Stimulated activated CD8-positive, alpha-beta memory T cell treated with anti-CD3 and anti-CD28 coated beads, Interleukin-15, amount 100 ng/mL, for 4 hours (primary cell): ENCODE results near the gene CFP.
"Not testable (repeated sequence)": the region's sequence is repeated elsewhere in the genome, so short reads cannot be mapped to it uniquely, and the experiment has no call there.

Experiments
- DNase-seq, 2 donors: peaks; one replicate each; pipeline ENCODE4 v3.0.0-alpha.2; 2020; ENCODE audit warnings: low read depth in 2 of 2

The CFP gene

DNA sequence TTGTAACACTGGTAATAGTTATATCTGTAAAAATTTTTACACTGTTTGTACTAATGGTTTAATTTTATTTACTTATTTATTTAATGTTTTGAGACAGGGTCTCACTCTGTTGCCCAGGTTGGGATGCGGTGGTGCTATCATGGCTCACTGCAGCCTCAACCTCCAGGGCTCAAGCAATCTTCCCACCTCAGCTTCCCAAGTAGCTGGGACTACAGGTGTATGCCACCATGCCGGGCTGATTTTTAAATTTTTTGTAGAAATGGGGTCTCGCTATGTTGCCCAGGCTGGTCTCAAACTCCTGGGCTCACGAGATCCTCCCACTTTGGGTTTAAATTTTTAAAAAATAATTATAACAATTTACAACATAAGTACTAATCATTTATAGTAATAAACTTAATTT lies 26.6 kb downstream of the CFP start:
- not testable (repeated sequence) for DNase-seq

DNA sequence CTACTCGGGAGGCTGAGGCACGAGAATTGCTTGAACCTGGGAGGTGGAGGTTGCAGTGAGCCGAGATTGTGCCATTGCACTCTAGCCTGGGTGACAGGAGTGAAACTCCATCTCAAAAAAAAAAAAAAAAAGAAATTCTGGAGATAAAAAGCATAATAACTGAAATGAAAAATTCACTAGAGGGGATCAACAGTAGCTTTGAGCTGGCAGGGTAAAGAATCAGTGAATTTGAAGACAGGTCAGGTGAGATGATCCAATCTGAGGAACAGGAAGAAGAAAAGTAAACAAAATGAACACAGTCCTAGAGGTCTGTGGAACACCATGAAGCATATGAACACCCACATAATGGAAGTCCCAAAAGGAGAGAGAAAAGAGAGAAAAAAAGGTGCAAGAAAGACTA lies 32.5 kb downstream of the CFP start:
- no peak for DNase-seq

DNA sequence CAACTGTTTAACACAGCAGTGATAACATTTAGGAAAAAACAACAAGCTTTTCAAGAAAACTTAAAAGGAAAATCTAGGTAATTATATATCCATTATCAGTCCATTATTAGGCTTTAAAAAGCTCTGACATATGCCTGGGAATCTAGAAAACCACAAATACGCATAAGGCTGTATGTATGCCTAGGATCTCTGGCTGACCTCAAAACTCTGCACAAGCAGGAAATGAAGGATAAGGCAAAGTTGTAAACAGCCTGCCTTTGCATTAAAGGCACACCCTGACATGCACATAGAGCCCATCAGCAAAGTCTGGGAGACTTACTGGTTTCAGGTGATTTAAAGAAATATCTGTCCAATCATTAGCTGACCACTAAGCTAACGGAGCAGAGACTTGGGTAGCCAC lies 33.5 kb downstream of the CFP start:
- DNase-seq, result no peak

DNA sequence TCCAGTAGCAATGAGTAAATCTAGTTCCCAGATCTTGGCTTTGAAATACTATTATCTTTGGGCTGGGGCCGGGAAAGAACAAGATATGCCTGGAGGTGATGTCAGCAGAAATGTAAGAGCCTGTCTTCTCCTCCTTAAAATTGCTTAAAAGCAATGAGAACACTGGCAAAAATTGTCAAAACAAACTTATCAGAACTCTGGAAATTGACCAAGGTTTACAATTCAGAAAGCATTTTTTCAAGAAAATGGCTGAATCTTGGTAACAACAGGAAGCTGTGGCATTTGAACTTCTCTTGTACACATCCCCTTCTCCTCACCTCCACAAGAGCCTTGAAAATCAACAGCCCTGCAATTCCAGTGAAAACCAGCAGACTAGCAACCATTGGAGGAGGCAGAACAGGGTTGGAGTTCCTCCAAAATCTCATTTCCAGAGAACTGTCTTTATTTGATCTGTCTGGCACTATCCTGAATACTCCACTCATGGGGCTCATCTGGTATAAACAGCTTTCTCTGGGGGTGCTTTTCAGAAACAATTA lies 33.9 kb downstream of the CFP start:
- no peak for DNase-seq

DNA sequence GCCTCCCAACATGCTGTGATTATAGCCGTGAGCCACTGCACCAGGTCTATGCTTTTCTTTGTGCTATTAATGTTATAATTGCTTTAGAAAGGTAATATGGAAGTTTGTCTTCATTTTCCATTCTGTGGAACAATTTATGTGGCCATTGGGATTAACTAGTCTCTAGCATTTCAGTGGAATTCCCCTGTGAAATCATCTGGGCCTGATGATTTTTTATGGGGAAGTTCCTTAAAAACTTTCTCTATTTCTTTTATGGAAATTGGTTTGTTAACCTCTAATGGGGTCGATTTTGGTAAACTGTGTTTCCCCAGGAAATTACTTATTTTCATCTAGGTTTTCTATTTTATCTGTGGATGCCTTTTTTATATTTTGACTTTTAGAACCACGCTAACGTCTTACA lies 36.2 kb downstream of the CFP start:
- no peak for DNase-seq

DNA sequence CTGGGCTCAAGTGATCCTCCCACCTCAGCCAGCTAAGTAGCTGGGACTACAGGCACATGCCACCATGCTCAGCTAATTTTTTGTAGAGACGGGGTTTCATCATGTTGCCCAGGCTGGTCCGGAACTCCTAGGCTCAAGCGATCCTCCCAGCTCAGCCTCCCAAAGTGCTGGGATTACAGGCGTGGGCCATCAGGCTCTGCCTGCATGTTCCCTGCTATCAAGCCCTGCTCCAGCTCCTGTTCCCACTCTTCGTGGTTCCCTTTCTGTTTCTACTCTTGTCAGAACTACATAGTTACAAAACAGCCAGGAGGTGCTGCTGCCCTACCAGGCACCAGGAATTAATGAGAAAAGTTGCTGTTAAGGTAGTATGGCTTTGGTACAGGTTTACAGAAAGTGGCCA lies 38.7 kb downstream of the CFP start:
- no peak for DNase-seq

DNA sequence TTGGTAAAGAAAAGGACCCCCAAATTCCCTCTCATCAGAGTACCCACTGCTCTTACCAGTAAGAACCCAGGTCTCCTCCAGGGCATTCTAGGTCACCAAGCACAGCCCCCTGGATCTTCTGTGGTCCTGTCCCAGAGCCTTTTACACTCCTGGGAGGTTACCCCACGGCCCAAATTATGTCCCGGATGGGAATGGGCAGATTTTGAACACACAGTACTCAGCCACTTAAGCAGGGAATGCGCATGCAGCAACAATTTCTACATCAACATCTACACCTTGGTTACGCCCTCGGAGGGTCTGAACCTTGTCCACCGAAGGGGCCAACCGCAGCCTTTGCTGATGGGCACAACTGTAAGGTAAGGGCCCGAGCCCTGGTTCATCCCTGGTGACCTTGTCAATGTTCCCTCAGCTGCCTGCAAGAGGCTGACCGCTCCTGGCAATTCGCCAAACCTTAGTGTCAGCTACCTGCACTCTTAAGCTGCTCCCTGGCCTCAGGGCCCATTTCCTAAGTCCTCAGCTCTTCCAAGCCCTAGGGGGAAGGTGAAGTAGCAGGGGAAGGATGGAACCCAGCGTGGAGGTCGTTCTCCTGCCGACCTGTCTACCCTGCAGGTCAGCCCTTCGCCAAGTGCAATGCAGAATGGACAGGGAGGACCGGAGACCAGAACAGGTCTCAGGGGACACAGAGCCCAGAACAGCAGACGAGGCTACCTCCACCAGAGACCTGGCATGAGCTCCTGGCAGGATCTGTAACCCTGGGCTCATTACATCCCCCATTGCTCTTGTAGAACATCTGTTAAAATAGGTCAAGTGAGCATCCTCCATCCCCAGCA lies 41.6 kb downstream of the CFP start:
- DNase-seq, result no peak

DNA sequence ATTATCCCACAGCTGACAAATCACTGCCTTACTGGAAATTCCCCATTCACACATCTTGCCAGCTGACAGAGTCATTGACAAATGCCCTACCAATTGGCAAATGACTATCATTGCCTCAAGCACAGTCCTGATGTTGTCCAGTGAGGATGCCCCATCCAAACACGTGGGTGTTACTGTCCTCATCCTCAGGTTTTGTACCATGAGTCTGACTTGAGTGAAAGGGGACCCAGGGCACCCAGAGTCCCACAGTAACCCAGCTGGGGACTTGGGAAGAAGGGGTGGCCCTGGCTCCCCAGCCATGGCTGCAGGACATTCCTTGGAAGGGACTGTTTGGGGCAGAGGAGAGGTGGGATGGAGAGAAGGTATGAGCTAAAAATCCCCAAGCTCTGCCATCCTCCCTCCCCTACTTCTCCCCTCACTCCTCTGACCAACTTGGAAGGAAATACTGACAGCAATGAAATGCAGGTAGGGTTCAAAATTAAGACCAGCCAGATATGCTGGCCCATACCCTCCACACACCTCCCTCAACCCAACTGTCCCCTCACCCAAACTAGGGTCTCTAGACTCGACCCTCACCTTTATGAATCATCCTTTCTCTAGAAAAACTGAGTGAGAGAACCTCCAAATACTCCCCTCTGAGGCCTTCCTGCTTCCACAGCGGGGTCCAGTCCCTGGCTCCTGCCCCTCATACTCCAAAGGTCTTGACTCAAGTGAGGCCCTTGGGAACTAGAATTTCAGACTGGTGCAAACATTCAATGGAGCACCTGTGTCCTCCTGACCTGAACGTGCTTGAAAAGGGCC lies 42.4 kb downstream of the CFP start:
- DNase-seq, result no peak

DNA sequence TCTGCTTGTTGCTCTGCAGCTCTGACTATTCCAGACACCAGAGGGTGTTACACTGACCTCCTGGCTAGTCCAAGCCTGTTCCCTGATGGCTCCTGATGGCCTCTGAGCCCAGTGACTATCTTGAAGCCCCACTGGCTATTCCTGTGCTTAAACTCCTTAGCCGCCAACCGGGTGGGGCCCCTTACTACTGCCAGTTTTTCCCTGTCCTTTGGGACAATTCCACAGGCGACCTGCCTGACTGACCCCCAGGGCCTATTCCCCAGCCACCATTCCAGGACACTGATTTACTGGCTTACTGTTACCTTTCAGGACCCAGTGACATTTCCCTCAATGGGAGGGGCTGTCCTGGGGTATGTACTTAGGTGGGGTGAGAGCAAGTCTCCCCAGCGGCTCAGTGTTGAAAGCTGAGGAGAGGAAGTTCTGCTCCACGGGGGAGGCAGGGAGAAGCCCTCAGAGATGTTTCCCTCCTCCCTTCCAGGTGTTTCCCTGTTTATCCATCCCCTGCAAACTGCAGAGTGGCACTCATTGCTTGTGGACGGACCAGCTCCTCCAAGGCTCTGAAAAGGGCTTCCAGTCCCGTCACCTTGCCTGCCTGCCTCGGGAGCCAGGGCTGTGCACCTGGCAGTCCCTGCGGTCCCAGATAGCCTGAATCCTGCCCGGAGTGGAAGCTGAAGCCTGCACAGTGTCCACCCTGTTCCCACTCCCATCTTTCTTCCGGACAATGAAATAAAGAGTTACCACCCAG lies 43.5 kb downstream of the CFP start:
- DNase-seq, result no peak

DNA sequence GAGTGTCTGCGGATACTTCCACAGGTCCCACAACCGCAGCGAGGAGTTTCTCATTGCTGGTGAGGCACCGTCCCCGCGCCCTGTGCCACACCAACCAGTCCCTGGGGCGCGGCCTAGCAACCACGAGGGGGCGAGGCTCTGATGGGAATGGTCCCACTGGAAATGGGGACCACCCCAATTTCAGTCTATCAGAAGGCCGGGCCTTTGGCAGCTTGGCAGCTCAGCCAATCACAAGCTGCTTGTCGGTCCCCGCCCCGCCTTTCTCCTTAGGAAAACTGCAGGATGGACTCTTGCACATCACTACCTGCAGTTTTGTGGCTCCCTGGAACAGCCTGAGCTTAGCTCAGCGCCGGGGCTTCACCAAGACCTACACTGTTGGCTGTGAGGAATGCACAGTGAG lies 44.5 kb downstream of the CFP start:
- no peak for DNase-seq

DNA sequence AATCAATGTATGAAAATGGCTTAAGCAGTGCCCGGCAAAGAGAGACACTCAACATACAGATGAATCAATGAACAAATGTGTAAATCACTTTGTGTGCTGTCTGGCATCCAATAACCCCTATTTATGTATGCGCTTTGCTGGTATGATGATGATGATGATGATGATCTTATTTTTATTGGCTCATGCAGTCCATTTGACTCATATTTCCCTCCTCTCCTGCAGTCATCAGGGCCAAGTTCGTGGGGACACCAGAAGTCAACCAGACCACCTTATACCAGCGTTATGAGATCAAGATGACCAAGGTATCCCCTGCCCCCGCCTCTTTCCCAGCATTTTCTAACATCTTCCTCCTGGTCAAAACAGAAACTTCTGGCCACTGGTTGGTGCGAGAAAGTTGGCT lies 45.0 kb downstream of the CFP start:
- DNase-seq, result no peak

DNA sequence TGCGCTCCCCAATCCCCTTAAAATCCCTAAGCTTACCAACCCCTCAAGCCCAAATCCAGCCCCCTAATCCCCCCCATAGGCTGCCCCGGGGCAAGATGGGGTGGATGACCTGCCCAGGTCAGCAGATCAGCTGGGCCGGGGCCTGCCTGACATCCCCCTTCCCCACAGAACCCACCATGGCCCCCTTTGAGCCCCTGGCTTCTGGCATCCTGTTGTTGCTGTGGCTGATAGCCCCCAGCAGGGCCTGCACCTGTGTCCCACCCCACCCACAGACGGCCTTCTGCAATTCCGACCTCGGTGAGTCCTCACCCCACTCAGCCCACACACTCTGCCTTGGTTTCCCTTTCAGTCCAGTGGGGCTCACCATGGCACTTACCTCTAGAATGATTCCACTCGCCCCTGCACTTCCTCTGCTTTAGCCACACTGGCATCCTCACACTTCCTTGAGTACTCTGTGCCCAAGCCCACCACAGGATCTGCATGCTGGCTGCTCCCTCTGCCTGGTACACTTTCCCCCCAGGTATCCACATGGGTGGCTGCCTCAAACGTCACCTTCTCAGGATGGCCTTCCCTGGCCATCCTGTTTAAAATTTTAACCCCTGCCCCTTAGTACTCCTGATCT lies 46.4 kb downstream of the CFP start:
- no peak for DNase-seq

DNA sequence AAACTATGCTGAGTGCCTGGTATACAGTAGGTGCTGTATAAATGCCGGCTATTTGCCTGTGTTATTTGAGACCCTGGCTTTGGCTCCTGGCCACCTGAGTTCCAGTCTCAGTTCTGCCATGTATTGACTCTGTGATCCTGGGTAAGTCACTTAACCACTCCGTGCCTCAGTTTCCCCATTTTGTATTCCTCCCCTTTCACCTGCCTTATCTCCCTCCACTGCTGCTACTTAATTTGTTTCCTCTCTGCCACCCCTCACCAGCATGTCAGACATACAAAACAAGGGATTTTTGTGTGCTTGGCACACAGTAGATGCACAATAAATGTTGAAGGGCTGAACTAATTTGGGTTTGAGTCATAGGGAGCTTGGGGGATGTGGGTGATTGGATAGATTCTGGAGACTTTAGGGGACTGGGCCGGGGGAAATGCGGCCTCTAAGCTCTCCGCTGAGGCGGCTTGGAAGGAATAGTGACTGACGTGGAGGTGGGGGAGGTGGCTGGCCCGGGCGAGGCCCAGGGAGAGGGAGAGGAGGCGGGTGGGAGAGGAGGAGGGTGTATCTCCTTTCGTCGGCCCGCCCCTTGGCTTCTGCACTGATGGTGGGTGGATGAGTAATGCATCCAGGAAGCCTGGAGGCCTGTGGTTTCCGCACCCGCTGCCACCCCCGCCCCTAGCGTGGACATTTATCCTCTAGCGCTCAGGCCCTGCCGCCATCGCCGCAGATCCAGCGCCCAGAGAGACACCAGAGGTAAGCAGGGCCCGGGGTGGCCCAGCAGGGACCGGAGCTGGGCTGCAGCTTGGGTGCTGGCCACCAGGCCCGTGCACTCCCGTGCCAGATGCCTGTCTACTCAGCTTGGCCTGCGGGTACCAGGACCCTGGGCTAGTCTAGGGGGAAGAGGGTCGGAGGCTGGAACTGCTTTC lies 47.7 kb downstream of the CFP start, which contains the start of gene TIMP1:
Gene TIMP1 (plus strand): TSS at position 706 of the 917 bp plus-strand sequence. CDS start 980 bp downstream, outside the sequence.
- DNase-seq, result peak; percentile 62 to 71

DNA sequence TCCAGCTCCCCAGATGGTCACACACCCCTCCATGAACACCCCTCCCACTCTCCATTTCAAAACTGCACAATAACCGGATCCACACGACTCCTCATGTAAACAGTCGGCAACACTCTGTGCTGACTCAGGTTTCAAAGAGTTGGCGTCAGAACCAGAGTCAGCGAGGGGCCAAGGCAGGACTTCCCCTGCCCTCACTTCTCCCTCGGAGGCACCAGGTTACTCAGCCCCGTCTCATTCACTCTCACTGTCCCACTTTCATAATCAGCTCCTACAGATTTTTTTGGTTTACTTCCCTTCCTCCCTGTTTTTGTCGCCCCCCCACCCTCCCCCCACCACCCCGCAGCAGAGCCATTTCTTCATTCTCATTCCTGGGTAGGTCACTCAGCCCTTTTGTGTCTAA lies 50.2 kb downstream of the CFP start:
- no peak for DNase-seq

DNA sequence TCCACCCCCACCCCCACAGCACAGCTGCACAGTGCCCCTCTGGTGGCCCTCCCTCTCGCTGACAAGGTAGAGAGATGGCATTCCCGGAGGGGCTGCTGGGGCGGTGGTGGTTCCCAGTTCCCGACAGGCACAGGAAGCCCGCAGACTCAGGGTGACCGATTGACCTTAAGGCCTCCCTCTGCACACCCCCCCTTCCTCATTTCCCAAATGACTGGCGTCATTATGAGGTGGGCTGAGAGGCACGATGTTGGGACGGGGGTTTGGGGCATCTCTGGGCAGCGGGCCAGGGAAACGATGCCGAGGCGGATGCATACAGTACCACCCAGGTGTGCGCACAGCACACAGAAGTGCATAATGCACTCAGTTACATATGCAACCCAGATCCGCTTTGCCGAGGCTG lies 51.0 kb downstream of the CFP start:
- no peak for DNase-seq

DNA sequence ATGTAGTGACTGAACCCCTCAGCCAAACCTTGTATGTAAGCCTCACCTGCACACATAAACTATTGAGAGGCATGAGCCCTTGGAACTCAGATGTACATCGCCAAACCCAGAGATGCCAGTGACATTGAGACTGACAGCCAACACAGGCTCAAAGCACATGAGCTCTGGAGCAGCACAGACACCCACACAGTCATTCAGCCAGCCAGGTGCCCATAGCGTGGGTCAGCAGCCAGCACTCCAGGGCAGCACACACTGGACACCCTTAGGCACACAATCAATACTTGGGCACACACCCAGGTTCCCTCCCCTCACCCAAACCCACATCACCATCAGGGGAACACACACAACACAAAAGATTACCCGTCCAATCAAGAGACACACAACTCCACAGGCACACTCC lies 51.8 kb downstream of the CFP start:
- DNase-seq, result no peak

DNA sequence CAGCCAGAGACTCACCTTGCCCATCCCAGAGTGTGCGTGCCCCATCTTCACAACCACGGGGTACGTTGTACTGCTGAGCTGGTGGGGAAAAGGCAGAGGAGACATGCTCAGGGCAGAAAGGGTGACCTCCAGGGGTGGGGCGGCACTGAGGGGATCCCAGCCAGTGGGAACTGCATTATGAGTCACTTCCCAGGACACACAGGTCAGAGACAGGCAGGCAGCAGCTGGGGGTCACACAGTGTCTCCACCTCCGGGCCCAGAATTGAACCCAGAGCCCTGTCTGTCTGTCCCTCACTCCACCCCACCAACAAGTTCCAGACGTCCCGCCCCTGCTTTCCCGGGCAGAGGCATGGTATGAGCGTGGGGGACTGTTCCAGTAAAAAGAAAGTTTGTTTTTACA lies 52.3 kb downstream of the CFP start:
- DNase-seq, result no peak

DNA sequence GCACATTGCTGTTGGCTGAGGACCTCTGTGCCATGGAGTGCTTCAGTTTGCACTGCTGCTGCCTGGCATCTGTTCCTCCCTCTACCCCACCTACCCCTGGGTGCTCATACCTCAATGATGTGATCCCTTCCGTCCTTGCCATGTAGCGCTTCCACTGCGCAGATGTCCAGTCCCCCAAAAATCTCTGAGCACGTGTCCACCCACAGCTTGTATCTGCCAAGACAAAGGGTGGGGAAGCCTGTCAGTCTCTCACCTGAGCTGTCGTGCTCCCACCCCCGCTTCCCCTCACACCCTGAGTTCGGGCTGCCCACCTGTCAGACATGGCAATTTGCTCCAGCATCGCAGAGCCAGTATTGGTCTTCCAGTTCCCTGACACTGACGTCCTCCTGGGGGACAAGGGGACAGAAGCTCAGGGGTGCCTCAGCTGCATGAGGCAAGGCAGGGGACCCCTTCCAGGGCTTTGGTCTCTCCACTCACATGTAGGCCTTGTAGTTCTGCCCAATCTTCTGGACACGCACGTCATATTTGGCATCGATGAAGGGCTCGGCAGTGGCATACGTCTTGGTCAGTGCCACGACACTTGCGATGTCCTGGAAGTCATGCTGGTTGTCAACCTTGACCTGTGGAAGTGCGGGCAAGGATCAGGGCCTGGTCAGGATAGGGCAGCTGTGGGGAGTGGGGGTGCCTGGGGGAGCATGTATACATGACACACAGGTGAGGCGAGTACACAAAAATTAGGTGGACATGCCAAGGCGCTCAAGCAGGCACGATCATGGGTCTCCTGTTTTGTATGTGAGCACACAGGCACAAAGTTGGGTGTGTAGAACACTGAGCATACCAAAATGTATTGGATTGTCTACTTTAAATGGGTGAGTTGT lies 53.5 kb downstream of the CFP start:
- no peak for DNase-seq

DNA sequence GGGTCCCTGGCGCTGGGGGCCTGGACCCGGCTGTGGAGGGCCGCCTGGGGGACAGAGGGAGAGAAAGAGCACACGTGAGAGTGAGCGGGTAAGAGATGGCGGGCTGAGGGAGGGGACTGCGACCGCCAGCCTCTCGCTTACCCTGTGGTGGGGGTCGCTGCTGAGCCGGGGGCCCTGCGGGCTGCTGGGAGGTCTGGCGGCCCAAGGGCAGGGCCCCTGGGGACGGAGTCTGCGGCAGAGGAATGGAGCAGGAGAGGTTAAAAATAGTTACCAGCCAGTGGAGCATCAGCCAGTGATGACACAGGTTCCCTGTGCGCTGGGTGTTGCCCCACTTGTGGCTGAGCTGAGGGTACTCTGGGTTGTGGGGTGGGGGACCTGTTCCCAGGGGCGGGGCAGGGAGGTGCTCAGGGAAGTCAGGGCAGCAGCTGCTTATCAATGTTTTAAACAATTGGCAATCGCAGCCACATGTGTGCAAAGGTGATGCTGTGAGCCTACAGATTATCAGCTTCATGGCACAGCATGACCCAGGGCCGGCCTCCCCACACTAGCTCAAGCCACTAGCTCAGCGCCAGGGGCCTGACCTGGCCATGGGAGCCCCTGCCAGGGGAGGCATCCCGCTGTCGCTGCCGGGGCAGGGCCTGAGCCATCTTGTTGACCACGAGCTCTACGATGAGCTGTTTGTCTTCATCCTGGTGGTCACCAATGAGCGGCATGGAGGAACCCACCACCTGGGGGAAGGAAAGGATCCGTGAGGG lies 55.0 kb downstream of the CFP start:
- no peak for DNase-seq
